GM13977 (cell line): ENCODE data around the gene HRH1.
A peak's percentile ranks its signal among the peaks of the same experiment; 100 is the strongest.

Experiments used
- DNase-seq: peaks from one replicate; pipeline ENCODE4 v3.0.0; 2012; ENCODE audit warnings: low spot score
- in situ Hi-C: fragments of 300-500 bp; cut with MboI; formaldehyde crosslinking; loops from one replicate; pipeline ENCODE4 v1.12.0; 2022; ENCODE audit warnings: low sequenced_read_pairs, low pct_unique_long_range_greater_than_20kb, mixed read lengths, inconsistent platforms; ENCODE audit not compliant: unreplicated experiment
- TF ChIP-seq, protein P1 (sequence below): IDR thresholded peaks from 2 replicates; pipeline ENCODE4 v1.5.1; 2012; ENCODE audit warnings: mild to moderate bottlenecking, control low read depth; ENCODE audit not compliant: insufficient read depth; ENCODE audit errors: extremely low read depth, missing control alignments

Gene HRH1

DNA sequence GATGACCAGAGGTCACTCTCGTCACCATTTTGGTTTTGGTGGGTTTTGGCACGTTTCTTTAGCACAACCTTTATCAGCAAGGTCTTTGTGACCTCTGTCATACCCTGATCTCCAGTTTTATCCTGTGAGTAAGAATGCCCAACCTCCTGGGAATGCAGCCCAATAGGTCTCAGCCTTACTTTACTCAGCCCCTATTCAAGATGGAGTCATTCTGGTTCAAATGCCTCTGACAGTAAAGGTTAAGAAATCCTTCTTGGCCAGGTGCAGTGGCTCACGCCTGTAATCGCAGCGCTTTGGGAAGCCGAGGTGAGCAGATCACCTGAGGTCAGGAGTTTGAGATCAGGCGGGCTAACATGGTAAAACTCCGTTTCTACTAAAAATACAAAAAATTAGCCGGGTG is 114.7 kb downstream of the HRH1 start:
- TF ChIP-seq, protein P1, sequence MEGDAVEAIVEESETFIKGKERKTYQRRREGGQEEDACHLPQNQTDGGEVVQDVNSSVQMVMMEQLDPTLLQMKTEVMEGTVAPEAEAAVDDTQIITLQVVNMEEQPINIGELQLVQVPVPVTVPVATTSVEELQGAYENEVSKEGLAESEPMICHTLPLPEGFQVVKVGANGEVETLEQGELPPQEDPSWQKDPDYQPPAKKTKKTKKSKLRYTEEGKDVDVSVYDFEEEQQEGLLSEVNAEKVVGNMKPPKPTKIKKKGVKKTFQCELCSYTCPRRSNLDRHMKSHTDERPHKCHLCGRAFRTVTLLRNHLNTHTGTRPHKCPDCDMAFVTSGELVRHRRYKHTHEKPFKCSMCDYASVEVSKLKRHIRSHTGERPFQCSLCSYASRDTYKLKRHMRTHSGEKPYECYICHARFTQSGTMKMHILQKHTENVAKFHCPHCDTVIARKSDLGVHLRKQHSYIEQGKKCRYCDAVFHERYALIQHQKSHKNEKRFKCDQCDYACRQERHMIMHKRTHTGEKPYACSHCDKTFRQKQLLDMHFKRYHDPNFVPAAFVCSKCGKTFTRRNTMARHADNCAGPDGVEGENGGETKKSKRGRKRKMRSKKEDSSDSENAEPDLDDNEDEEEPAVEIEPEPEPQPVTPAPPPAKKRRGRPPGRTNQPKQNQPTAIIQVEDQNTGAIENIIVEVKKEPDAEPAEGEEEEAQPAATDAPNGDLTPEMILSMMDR, result no peak
- in situ Hi-C loops, result no loop called here
- DNase-seq, result no peak

DNA sequence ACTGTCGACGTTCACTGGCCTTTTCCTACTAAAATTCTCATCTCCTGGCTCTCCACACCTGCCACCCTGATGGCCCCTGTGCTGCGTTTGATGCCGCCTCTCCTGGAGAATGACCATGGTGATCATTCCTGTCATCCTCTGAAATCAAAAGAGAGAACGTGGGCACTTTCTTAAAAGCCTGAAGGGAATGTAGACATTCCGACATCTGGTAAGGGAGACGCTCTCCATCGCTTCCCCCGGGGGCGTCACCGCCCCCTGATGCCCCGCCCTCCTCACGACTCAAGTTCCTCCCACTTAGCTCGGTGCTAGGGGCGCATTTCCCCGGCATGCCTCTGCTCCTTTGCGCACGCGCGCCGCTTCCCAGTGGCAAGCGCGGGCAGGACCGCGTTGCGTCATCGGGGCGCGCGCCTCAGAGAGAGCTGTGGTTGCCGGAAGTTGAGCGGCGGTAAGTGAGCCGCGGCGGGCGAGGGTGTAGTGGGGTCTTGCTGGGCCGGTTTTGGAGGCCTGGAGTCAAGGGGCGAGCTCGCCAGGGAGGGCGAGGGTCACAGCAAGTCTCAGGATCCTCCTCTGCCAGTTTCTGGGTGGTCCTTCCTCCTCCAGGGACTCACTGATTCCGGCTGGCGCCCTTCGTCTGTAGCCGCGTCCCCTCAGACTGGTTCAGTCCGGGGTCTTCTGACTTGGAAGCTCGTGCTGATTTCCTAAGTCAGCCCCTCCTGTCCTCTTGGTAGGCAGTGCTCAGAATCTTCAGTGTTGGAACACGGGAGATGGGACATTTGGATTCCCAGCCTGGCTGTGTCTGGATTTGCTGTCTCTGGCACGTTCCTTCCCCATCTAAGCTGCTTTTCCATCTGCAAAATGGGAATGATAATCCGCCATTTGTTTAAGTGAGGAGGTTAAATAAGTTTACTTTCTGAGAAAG is 118.0 kb downstream of the HRH1 start, which contains the start of gene ATG7:
Gene ATG7, plus strand, starts transcription at position 412 of the 919 bp plus-strand sequence. CDS start 26,299 bp downstream, outside the sequence.
- in situ Hi-C loops, result no loop called here
- TF ChIP-seq, protein P1, result no peak
- peak; percentile 95 for DNase-seq

DNA sequence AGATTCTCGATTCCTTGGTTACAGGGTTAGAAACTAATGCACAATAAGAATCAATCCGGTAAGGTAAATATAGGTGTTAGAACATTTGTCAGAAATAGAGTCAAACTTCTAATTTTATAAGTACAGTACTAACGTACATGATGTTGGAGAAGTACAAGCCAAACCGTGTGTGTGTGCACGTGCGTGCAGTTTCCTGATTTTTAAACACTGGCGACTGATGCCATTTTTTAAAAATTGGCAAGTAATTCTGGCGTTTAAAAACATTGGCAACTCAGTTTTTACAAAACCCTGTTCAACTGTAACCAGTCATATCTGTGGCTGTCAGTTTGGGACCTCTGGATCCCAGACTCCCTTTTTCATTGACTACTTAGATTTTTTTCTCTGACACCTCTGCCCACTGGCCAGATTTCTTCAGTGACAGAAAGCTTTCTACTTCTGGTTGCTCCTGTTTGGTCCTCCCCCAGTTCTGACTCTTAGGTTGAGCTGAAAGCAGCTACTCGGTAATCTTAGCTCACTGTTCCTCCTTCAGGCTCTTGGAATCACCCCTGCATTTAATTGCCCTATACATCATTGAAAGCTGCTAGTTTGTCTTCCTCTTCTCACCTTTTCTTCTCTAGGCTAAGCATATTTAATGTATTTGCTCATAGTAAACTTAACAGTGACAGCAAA is 118.7 kb downstream of the HRH1 start:
- DNase-seq, result peak; percentile 24
- TF ChIP-seq, protein P1, result no peak
- in situ Hi-C loops, result no loop called here

DNA sequence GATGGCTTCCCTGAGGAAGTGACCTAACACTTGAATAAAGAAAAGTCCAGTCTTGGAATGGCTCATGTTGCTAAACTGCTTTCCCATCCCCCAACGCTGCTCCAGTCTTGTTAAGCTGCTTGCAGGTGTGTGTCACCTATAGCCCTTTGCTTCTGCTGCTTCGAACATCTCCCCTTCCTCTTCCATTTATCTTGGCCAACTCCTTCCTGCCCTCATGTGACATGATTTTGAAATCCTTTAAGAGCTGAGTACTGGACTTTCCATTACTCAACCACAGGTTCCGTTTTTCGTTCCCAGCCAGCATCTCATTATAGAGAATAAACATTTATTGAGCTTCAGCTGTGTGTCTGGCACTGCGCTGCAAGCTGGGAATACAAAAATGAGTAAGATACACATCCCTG is 119.6 kb downstream of the HRH1 start:
- TF ChIP-seq, protein P1, result no peak
- no peak for DNase-seq
- in situ Hi-C loops, result no loop called here

DNA sequence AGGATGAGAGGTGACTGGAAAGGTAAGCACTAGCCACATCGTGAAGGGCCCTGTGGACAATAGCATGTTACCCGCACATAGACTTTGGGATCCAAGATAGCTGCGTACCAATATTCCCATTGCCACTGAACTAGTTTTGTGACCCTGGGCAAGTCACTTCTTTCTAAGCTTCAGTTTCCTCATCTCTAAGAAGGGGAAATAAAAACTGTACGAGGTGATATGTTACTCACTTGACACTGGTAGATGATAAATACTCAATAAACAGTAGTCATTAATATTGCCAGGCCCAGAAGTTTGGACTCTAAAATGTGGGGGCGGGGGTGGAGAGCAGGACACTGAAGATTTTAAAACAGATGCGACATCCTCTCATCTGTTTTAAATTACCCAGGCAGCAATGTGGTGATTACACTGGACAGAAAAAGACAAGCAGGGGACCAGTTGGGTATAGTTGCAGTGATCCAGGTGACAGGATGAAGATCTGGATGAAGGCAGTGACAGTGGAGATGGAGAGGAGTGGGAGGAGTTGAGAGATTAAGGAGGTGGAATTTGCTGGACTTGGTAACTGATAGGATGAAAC is 120.4 kb downstream of the HRH1 start:
- in situ Hi-C loops, result no loop called here
- no peak for DNase-seq
- TF ChIP-seq, protein P1, result no peak

DNA sequence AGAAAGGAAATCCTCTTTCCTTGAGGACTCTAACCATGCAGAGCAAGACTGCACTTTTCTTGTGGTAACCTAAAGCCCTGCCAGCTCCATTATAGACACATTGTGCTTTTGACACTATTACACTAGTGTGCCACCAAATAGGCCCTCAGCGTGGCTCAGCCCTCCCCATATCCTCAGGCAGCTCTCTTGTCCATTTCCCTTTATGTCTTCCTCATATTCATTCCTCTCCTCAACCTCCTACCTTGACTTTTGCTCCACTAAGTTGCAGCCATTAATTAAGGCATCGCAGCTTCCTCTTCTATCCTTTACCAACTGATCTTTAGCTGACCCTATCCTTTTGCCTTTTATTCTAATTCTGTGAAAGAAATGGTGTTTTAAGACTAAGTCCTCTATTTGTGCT is 121.6 kb downstream of the HRH1 start:
- in situ Hi-C loops, result no loop called here
- TF ChIP-seq, protein P1, result no peak
- DNase-seq, result no peak
